OCI-M1 (cell line): ENCODE results near the gene RTEL1.
A peak's percentile ranks its signal among the peaks of the same experiment; 100 is the strongest.

ENCODE experiments used
- DNase-seq: peaks from one replicate; lab custom pipeline; 2025; lab: John Stamatoyannopoulos, UW

The RTEL1 gene

GRCh38 chr20:63699466-63700198 is 41.5 kb downstream of the RTEL1 start:
- no peak for DNase-seq

- no peak for DNase-seq
Observed at GRCh38 chr20:63700199-63701050, 42.3 kb downstream of the RTEL1 start.

- no peak for DNase-seq
Observed at GRCh38 chr20:63701051-63701328, 42.9 kb downstream of the RTEL1 start.

- DNase-seq = no peak
Observed at GRCh38 chr20:63701329-63702035, 43.4 kb downstream of the RTEL1 start.

- no peak for DNase-seq
Observed at GRCh38 chr20:63702036-63702665, 44.0 kb downstream of the RTEL1 start.

GRCh38 chr20:63702751-63703470 is 44.8 kb downstream of the RTEL1 start:
- DNase-seq = no peak

GRCh38 chr20:63703471-63703975 is 45.4 kb downstream of the RTEL1 start:
- no peak for DNase-seq

GRCh38 chr20:63703976-63704748 is 46.0 kb downstream of the RTEL1 start:
- DNase-seq = no peak

- DNase-seq = no peak
Observed at GRCh38 chr20:63704749-63705117, 46.6 kb downstream of the RTEL1 start.

- no peak for DNase-seq
Observed at GRCh38 chr20:63705232-63706026, 47.3 kb downstream of the RTEL1 start.

GRCh38 chr20:63706027-63706695 is 48.0 kb downstream of the RTEL1 start:
- no peak for DNase-seq

- DNase-seq = peak; percentile 66
Observed at GRCh38 chr20:63706852-63707557, 48.9 kb downstream of the RTEL1 start.

- peak; percentile 94 for DNase-seq
Observed at GRCh38 chr20:63707558-63708300, 49.6 kb downstream of the RTEL1 start, which contains the start of the genes ARFRP1 and ZGPAT. Gene ARFRP1, minus strand, starts transcription at chr20:63707976. Its CDS starts 885 bp downstream, at chr20:63707091. Gene ZGPAT, plus strand, starts transcription at chr20:63708039. Its CDS starts 542 bp downstream, at chr20:63708581.

- peak; percentile 21 for DNase-seq
Observed at GRCh38 chr20:63708301-63709148, 50.4 kb downstream of the RTEL1 start.

- no peak for DNase-seq
Observed at GRCh38 chr20:63709149-63709527, 51.0 kb downstream of the RTEL1 start.

GRCh38 chr20:63711085-63711645 is 53.1 kb downstream of the RTEL1 start:
- no peak for DNase-seq

- no peak for DNase-seq
Observed at GRCh38 chr20:63712191-63712590, 54.1 kb downstream of the RTEL1 start.
